H1 (cell line): Measurements from ENCODE around the gene PITPNC1. TPM values are rescaled to one million over a fixed set of nuclear protein-coding genes. Genes with fewer than 3 reads are reported as not detected.

Experiments
- CTCF ChIA-PET: fragments of 300-600 bp; sonication (Branson Sonifier 250); formaldehyde crosslinking; loops from one replicate; lab custom pipeline; 2021; ENCODE audit not compliant: partially characterized antibody; lab: Charles Lee
- POLR2A ChIA-PET: fragments of 300-600 bp; sonication (Branson Sonifier 250); formaldehyde crosslinking; loops from one replicate; lab custom pipeline; 2021; ENCODE audit warnings: inconsistent platforms; ENCODE audit not compliant: partially characterized antibody; lab: Charles Lee
- DNase-seq, 2 experiments: peaks; one replicate each; pipeline versions ENCODE4 v3.0.0 to v3.0.0-alpha.2; 2010 to 2022; ENCODE audit warnings: low spot score in 2 of 2, low read depth in 1 of 2, mixed read lengths in 1 of 2
- FAIRE-seq: peaks from 2 replicates; lab custom pipeline; 2011; peaks lifted over from hg19 to GRCh38; lab: Jason Lieb, UNC
- H2AFZ ChIP-seq: 2 replicates; pipeline ENCODE4 v1.8.1; 2012; ENCODE audit warnings: low read length, inconsistent platforms
- H2AK5ac ChIP-seq: 2 replicates; pipeline ENCODE4 v1.6.1; 2013; ENCODE audit warnings: low read depth, low read length
- H2BK120ac ChIP-seq: replicated peaks from 2 replicates; pipeline ENCODE3; 2013; ENCODE audit warnings: low read depth, low read length, inconsistent platforms
- H2BK12ac ChIP-seq: 2 replicates; pipeline ENCODE4 v1.6.1; 2013; ENCODE audit warnings: low read depth, low read length
- H2BK15ac ChIP-seq: 2 replicates; pipeline ENCODE4 v1.6.1; 2013; ENCODE audit warnings: low read length
- H2BK20ac ChIP-seq: 2 replicates; pipeline ENCODE4 v1.6.1; 2013; ENCODE audit warnings: low read length
- H2BK5ac ChIP-seq: 2 replicates; pipeline ENCODE4 v1.6.1; 2013; ENCODE audit warnings: low read depth, low read length
- H3K14ac ChIP-seq: 2 replicates; pipeline ENCODE4 v1.6.1; 2013; ENCODE audit warnings: inconsistent platforms; ENCODE audit not compliant: insufficient read length
- H3K18ac ChIP-seq: 2 replicates; pipeline ENCODE4 v1.6.1; 2013; ENCODE audit warnings: low read length; ENCODE audit errors: extremely low read depth
- H3K23ac ChIP-seq: 2 replicates; pipeline ENCODE4 v1.6.1; 2013; ENCODE audit warnings: inconsistent platforms; ENCODE audit not compliant: insufficient read length
- H3K23me2 ChIP-seq: 2 replicates; pipeline ENCODE4 v1.6.1; 2013; ENCODE audit warnings: low read depth, low read length
- H3K27ac ChIP-seq: 2 replicates; pipeline ENCODE4 v1.6.1; 2011; ENCODE audit warnings: low read depth, low read length, inconsistent platforms
- H3K27me3 ChIP-seq, 4 experiments: replicated peaks in 1 of 4; 1 replicate in 1 of 4; 2 replicates in 3 of 4; pipeline versions ENCODE4 v1.6.1 to v1.8.1; 2011 to 2013; ENCODE audit warnings: low read length in 3 of 4, mild to moderate bottlenecking in 3 of 4, inconsistent platforms in 2 of 4, mixed read lengths in 2 of 4, moderate library complexity in 1 of 4; ENCODE audit not compliant: control insufficient read depth in 3 of 4, insufficient read depth in 3 of 4; ENCODE audit errors: extremely low read depth in 1 of 4
- H3K36me3 ChIP-seq, 4 experiments: 2 replicates each; pipeline versions ENCODE4 v1.6.1 to v1.8.1; 2011 to 2013; ENCODE audit warnings: mild to moderate bottlenecking in 4 of 4, low read length in 3 of 4, moderate library complexity in 2 of 4, control low read depth in 1 of 4, inconsistent platforms in 1 of 4; ENCODE audit not compliant: insufficient read depth in 4 of 4, control insufficient read depth in 2 of 4
- H3K4ac ChIP-seq: replicated peaks from 2 replicates; pipeline ENCODE3; 2013; ENCODE audit warnings: low read length, low read depth, mixed read lengths, inconsistent platforms; ENCODE audit not compliant: insufficient read length
- H3K4me1 ChIP-seq, 4 experiments: replicated peaks in 1 of 4; 1 replicate in 1 of 4; 2 replicates in 3 of 4; pipeline versions ENCODE4 v1.6.1 to v1.8.1; 2011 to 2013; ENCODE audit warnings: low read length in 3 of 4, inconsistent platforms in 2 of 4, mixed read lengths in 1 of 4; ENCODE audit not compliant: insufficient read depth in 4 of 4, control insufficient read depth in 3 of 4
- H3K4me2 ChIP-seq, 2 experiments: 2 replicates each; pipeline versions ENCODE4 v1.6.1 to v1.8.1; 2011 to 2013; ENCODE audit warnings: low read depth in 2 of 2, low read length in 2 of 2, control low read depth in 1 of 2, inconsistent platforms in 1 of 2, mild to moderate bottlenecking in 1 of 2; ENCODE audit not compliant: insufficient read depth in 1 of 2
- H3K4me3 ChIP-seq, 4 experiments: fragments of 200-600, 300-600 bp in 1 of 4; sonication (generic), shearing (Covaris generic), sonication (Bioruptor Twin) in 1 of 4; 2 replicates each; pipeline versions ENCODE4 v1.5.1 to v1.8.1; 2011 to 2016; ENCODE audit warnings: low read length in 4 of 4, low read depth in 3 of 4, control low read depth in 2 of 4, inconsistent platforms in 2 of 4, mild to moderate bottlenecking in 2 of 4, mixed read lengths in 1 of 4, moderate library complexity in 1 of 4; ENCODE audit not compliant: insufficient read depth in 2 of 4; ENCODE audit errors: extremely low read depth in 1 of 4
- H3K56ac ChIP-seq: replicated peaks from 2 replicates; pipeline ENCODE3; 2013; ENCODE audit warnings: low read depth, mild to moderate bottlenecking, mixed read lengths, low read length, inconsistent platforms; ENCODE audit not compliant: insufficient read length
- H3K79me1 ChIP-seq: 2 replicates; pipeline ENCODE4 v1.6.1; 2013; ENCODE audit warnings: low read depth, low read length, control low read depth
- H3K79me2 ChIP-seq, 2 experiments: 2 replicates each; pipeline versions ENCODE4 v1.6.1 to v1.8.1; 2012 to 2013; ENCODE audit warnings: low read length in 2 of 2, mild to moderate bottlenecking in 2 of 2, inconsistent platforms in 1 of 2; ENCODE audit not compliant: insufficient read depth in 2 of 2, control insufficient read depth in 1 of 2
- H3K9ac ChIP-seq, 4 experiments: replicated peaks in 1 of 4; 1 replicate in 1 of 4; 2 replicates in 3 of 4; pipeline versions ENCODE4 v1.6.1 to v1.8.1; 2011 to 2013; ENCODE audit warnings: low read depth in 3 of 4, low read length in 3 of 4, control low read depth in 2 of 4, mild to moderate bottlenecking in 2 of 4, moderate library complexity in 2 of 4, inconsistent platforms in 1 of 4; ENCODE audit errors: extremely low read depth in 1 of 4
- H3K9me3 ChIP-seq, 2 experiments: 2 replicates each; pipeline versions ENCODE4 v1.6.1 to v1.8.1; 2012 to 2013; ENCODE audit warnings: mild to moderate bottlenecking in 2 of 2, moderate library complexity in 2 of 2, control low read depth in 1 of 2, inconsistent platforms in 1 of 2, low read depth in 1 of 2, low read length in 1 of 2, mixed read lengths in 1 of 2; ENCODE audit not compliant: insufficient read depth in 2 of 2
- H4K20me1 ChIP-seq, 2 experiments: replicated peaks in 1 of 2; 2 replicates each; pipeline versions ENCODE3 to v1.8.1; 2011 to 2013; ENCODE audit warnings: inconsistent platforms in 2 of 2, low read length in 2 of 2, mild to moderate bottlenecking in 1 of 2; ENCODE audit not compliant: insufficient read depth in 2 of 2, control insufficient read depth in 1 of 2
- H4K5ac ChIP-seq: 2 replicates; pipeline ENCODE4 v1.6.1; 2013; ENCODE audit warnings: low read length, low read depth, mixed read lengths, inconsistent platforms; ENCODE audit not compliant: insufficient read length
- H4K8ac ChIP-seq: 2 replicates; pipeline ENCODE4 v1.8.0; 2013; ENCODE audit warnings: mild to moderate bottlenecking, moderate library complexity, low read length, inconsistent platforms; ENCODE audit not compliant: insufficient read depth; ENCODE audit errors: extremely low read depth
- H4K91ac ChIP-seq: replicated peaks from 2 replicates; pipeline ENCODE3; 2013; ENCODE audit warnings: low read length, mixed read lengths, inconsistent platforms; ENCODE audit not compliant: insufficient read length
- BACH1 ChIP-seq: IDR thresholded peaks from 2 replicates; pipeline ENCODE4 v1.6.1; 2012; ENCODE audit warnings: low read length, improper control_type of control experiment
- CTCF ChIP-seq, 3 experiments: IDR thresholded peaks; 1 replicate in 2 of 3; 2 replicates in 1 of 3; pipeline versions ENCODE4 v1.5.1 to v1.6.1; 2011; ENCODE audit warnings: low read length in 3 of 3, mild to moderate bottlenecking in 3 of 3, inconsistent platforms in 2 of 3, low read depth in 1 of 3, moderate library complexity in 1 of 3; ENCODE audit not compliant: insufficient read depth in 1 of 3; ENCODE audit errors: control extremely low read depth in 1 of 3
- HDAC2 ChIP-seq, 2 experiments: fragments of 300-600 bp in 1 of 2; sonication (generic) in 1 of 2; IDR thresholded peaks; 2 replicates each; pipeline ENCODE4 v1.6.1; 2011 to 2012; ENCODE audit warnings: low read depth in 2 of 2, low read length in 2 of 2, mild to moderate bottlenecking in 2 of 2, moderate library complexity in 2 of 2, borderline replicate concordance in 1 of 2, inconsistent platforms in 1 of 2
- WGBS, 2 experiments: shearing (Covaris generic) in 1 of 2; methylation state at CpG; one replicate each; pipeline versions ENCODE4 v1.1.6 to v1.1.7; 2013 to 2015; ENCODE audit warnings: low lambda C conversion rate in 2 of 2, mixed read lengths in 2 of 2, inconsistent platforms in 1 of 2, low coverage in 1 of 2, missing lambda C conversion rate in 1 of 2; ENCODE audit not compliant: insufficient replicate concordance in 2 of 2, insufficient coverage in 1 of 2, insufficient read length in 1 of 2; ENCODE audit errors: extremely low coverage in 1 of 2, missing lambda C conversion rate in 1 of 2; 5-methylcytosine and 5-hydroxymethylcytosine counted together
- polyA plus RNA-seq, 7 experiments: library from polyadenylated mRNA; depleted of rRNA in 3 of 7; stranded (reverse) in 5 of 7; unstranded in 2 of 7; fragments of >200 nt in 5 of 7; fragments of 200-250 nt in 2 of 7; gene quantifications; 1 replicate in 5 of 7; 2 replicates in 1 of 7; 4 replicates in 1 of 7; pipeline versions ENCODE4 v1.2.1 to v1.2.3, GENCODE V29; 2011 to 2013; ENCODE audit warnings: missing spikeins in 2 of 7, mixed read lengths in 2 of 7
- total RNA-seq: library from RNA; stranded (reverse); fragmentation: NEBNext Ultra II Directional; extraction: Animal tissue kit (Norgen Biotek cat#: 25700); gene quantifications from 2 replicates; pipeline ENCODE4 v1.2.1, GENCODE V29; 2021

Gene PITPNC1
- total and polyA plus RNA-seq, 2 of the 8 experiments (the other 6 are each of a cell fraction or from before 2014, with no cell fraction given) = 17.6 to 54.7 TPM

- no peak for FAIRE-seq
- CTCF ChIA-PET = interaction anchor here (0.9 to 1.9 kb wide), 3 partner anchors 12 to 88 kb away, joined by 3 to 6 read pairs (median 4); no protein-coding TSS in a partner anchor
- no peak overlapping the region for H3K9ac ChIP-seq
Measured at GRCh38 chr17:67514998-67515397, 137.9 kb downstream of the PITPNC1 start.

More at GRCh38 chr17:67514998-67515397, 137.9 kb downstream of the PITPNC1 start:
- Histone ChIP-seq H3K4me3 (no peak overlapping the region), H3K27me3 (no peaks in the 10 kb centered on the region), H3K23me2 (no peaks in the 10 kb centered on the region), H3K79me2 (peaks cover 2 to 40% of the 10 kb centered on the region in 2 experiments; a peak in 2 of 4 replicates), H2AK5ac (no peak overlapping the region; the same call in 1 of the 2 replicates), H4K5ac (no peak overlapping the region), H3K79me1 (no peaks in the 10 kb centered on the region), H2AFZ (no peak overlapping the region), H3K36me3 (no peaks in the 10 kb centered on the region), H3K18ac (no peak overlapping the region), H3K14ac (no peak overlapping the region), H2BK5ac (no peak overlapping the region), H3K9me3 (no peaks in the 10 kb centered on the region), H2BK120ac (no peak overlapping the region), H3K4ac (no peak overlapping the region), H4K8ac (no peak overlapping the region), H4K20me1 (peaks cover 0 to 7% of the 10 kb centered on the region in 2 experiments), H3K27ac (no peak overlapping the region), H3K56ac (no peak overlapping the region), H2BK15ac (no peak overlapping the region), H3K23ac (no peak overlapping the region), H2BK20ac (0 out of 2 replicates have a peak overlapping the region, but pooled peaks have one; percentile 27), H2BK12ac (no peak overlapping the region), H3K4me2 (no peak overlapping the region), H4K91ac (no peak overlapping the region), H3K4me1 (peaks cover 0 to 9% (median 6%) of the 10 kb centered on the region in 4 experiments; a peak in 6 of 7 replicates)
- WGBS, 2 experiments = 63% methylated on average over 4 of the region's 4 CpGs; no CpG with 5 or more reads in 1 of the 2 experiments
- DNase-seq = no peak
- POLR2A ChIA-PET = no interaction called here
- TF ChIP-seq BACH1 (no peak), HDAC2 (IDR thresholded peaks at IDR 0.05; ENCODE audit: borderline replicate concordance in 1 of 2, low read depth in 2 of 2, low read length in 2 of 2) (no peak), CTCF (IDR thresholded peaks at IDR 0.05; ENCODE audit: control extremely low read depth in 1 of 3, insufficient read depth in 1 of 3, low read depth in 1 of 3, low read length in 3 of 3) (peak in 1 of 3 experiments; percentile 2; a peak in 1 of 4 replicates)
